Measurements from ENCODE around the gene POLR3G.

POLR3G gene

GRCh38 chr5:90503596-90503995 lies 28.9 kb downstream of the POLR3G start:
- no peak for DNase-seq (ENCODE audit: low read depth in 2 of 2)

- DNase-seq (ENCODE audit: low read depth in 2 of 2) = no peak
These were observed 30.1 kb downstream of the POLR3G start for GRCh38 chr5:90504743-90505142.

- no peak for DNase-seq (ENCODE audit: low read depth in 2 of 2)
These were observed 31.6 kb downstream of the POLR3G start for GRCh38 chr5:90506221-90506620.

GRCh38 chr5:90510438-90510837 lies 35.8 kb downstream of the POLR3G start:
- DNase-seq (ENCODE audit: low read depth in 2 of 2) = no peak

GRCh38 chr5:90514520-90514919 lies 39.9 kb downstream of the POLR3G start:
- no peak for DNase-seq (ENCODE audit: low read depth in 2 of 2)

GRCh38 chr5:90518661-90519060 lies 44.0 kb downstream of the POLR3G start:
- DNase-seq (ENCODE audit: low read depth in 2 of 2) = no peak

GRCh38 chr5:90519081-90519480 lies 44.4 kb downstream of the POLR3G start:
- no peak for DNase-seq (ENCODE audit: low read depth in 2 of 2)

GRCh38 chr5:90528601-90529193 lies 54.0 kb downstream of the POLR3G start:
- peak; percentile 1 to 6 for DNase-seq (ENCODE audit: low read depth in 2 of 2)

GRCh38 chr5:90529194-90529938 lies 54.7 kb downstream of the POLR3G start, which contains the start of gene LYSMD3:
Gene LYSMD3, minus strand, starts transcription at chr5:90529584. Its CDS starts 4,295 bp downstream, at chr5:90525289.
- DNase-seq (ENCODE audit: low read depth in 2 of 2) = peak; percentile 87 to 92

- DNase-seq (ENCODE audit: low read depth in 2 of 2) = peak; percentile 26 to 45
These were observed 55.4 kb downstream of the POLR3G start for GRCh38 chr5:90529939-90530677.

GRCh38 chr5:90530736-90531487 lies 56.2 kb downstream of the POLR3G start:
- no peak for DNase-seq (ENCODE audit: low read depth in 2 of 2)

GRCh38 chr5:90533794-90534193 lies 59.1 kb downstream of the POLR3G start:
- DNase-seq (ENCODE audit: low read depth in 2 of 2) = no peak

GRCh38 chr5:90534922-90535321 lies 60.3 kb downstream of the POLR3G start:
- no peak for DNase-seq (ENCODE audit: low read depth in 2 of 2)

GRCh38 chr5:90542827-90543519 lies 68.3 kb downstream of the POLR3G start:
- no peak for DNase-seq (ENCODE audit: low read depth in 2 of 2)

GRCh38 chr5:90545511-90545910 lies 70.8 kb downstream of the POLR3G start:
- no peak for DNase-seq (ENCODE audit: low read depth in 2 of 2)

- DNase-seq (ENCODE audit: low read depth in 2 of 2) = no peak
These were observed 71.7 kb downstream of the POLR3G start for GRCh38 chr5:90546216-90546837.

GRCh38 chr5:90547072-90547536 lies 72.4 kb downstream of the POLR3G start:
- no peak for DNase-seq (ENCODE audit: low read depth in 2 of 2)

- DNase-seq (ENCODE audit: low read depth in 2 of 2) = no peak
These were observed 73.5 kb downstream of the POLR3G start for GRCh38 chr5:90548069-90548593.

GRCh38 chr5:90549223-90549622 lies 74.6 kb downstream of the POLR3G start:
- no peak for DNase-seq (ENCODE audit: low read depth in 2 of 2)

- DNase-seq (ENCODE audit: low read depth in 2 of 2) = no peak
These were observed 75.1 kb downstream of the POLR3G start for GRCh38 chr5:90549729-90550275.
